Measurements from ENCODE around the gene HIGD2A.

HIGD2A gene

GRCh38 chr5:176382721-176383120 is 5.8 kb upstream of the HIGD2A start:
- Histone ChIP-seq H3K27me3 (no peaks in the 10 kb centered on the region), H3K27ac (peak overlapping the region; percentile 79 to 89), H3K4me1 (peaks cover 0 to 34% (median 26%) of the 10 kb centered on the region in 4 donors), H3K9me3 (no peaks in the 10 kb centered on the region), H3K4me3 (no peak overlapping the region), H3K36me3 (peaks cover 0 to 35% (median 30%) of the 10 kb centered on the region in 3 donors)
- no peak for DNase-seq
- intact Hi-C loops (cut with DNase I; ENCODE audit: low total_unique reads): no loop called here
- TF ChIP-seq CTCF (IDR thresholded peaks at IDR 0.05): no peak

GRCh38 chr5:176383248-176383905 is 5.2 kb upstream of the HIGD2A start:
- intact Hi-C loops (cut with DNase I; ENCODE audit: low total_unique reads): no loop called here
- Histone ChIP-seq H3K9me3 (no peaks in the 10 kb centered on the region), H3K4me3 (no peak overlapping the region), H3K36me3 (peaks cover 0 to 35% (median 30%) of the 10 kb centered on the region in 3 donors), H3K4me1 (peaks cover 0 to 39% (median 31%) of the 10 kb centered on the region in 4 donors), H3K27me3 (no peaks in the 10 kb centered on the region), H3K27ac (peak overlapping the region in 1 of 2 donors; percentile 89)
- TF ChIP-seq CTCF (IDR thresholded peaks at IDR 0.05): no peak
- DNase-seq: no peak

- no peak for DNase-seq
- Histone ChIP-seq H3K27ac (no peak overlapping the region), H3K4me3 (no peak overlapping the region), H3K9me3 (no peaks in the 10 kb centered on the region), H3K27me3 (no peaks in the 10 kb centered on the region), H3K4me1 (peaks cover 0 to 39% (median 31%) of the 10 kb centered on the region in 4 donors), H3K36me3 (peaks cover 0 to 35% (median 30%) of the 10 kb centered on the region in 3 donors)
- intact Hi-C loops (cut with DNase I; ENCODE audit: low total_unique reads): no loop called here
- no peak for TF ChIP-seq CTCF (IDR thresholded peaks at IDR 0.05)
These were observed 4.6 kb upstream of the HIGD2A start for GRCh38 chr5:176383961-176384360.

GRCh38 chr5:176384366-176384930 is 4.1 kb upstream of the HIGD2A start:
- Histone ChIP-seq H3K27ac (no peak overlapping the region), H3K36me3 (peaks cover 0 to 35% (median 30%) of the 10 kb centered on the region in 3 donors), H3K4me3 (no peak overlapping the region), H3K4me1 (peaks cover 0 to 39% (median 32%) of the 10 kb centered on the region in 4 donors), H3K27me3 (no peaks in the 10 kb centered on the region), H3K9me3 (no peaks in the 10 kb centered on the region)
- intact Hi-C loops (cut with DNase I; ENCODE audit: low total_unique reads): no loop called here
- no peak for TF ChIP-seq CTCF (IDR thresholded peaks at IDR 0.05)
- DNase-seq: no peak

- intact Hi-C loops (cut with DNase I; ENCODE audit: low total_unique reads): no loop called here
- Histone ChIP-seq H3K27me3 (no peaks in the 10 kb centered on the region), H3K4me1 (peaks cover 0 to 44% (median 36%) of the 10 kb centered on the region in 4 donors), H3K9me3 (no peaks in the 10 kb centered on the region), H3K36me3 (peaks cover 0 to 35% (median 30%) of the 10 kb centered on the region in 3 donors), H3K4me3 (no peak overlapping the region), H3K27ac (no peak overlapping the region)
- no peak for TF ChIP-seq CTCF (IDR thresholded peaks at IDR 0.05)
- DNase-seq: no peak
These were observed 3.6 kb upstream of the HIGD2A start for GRCh38 chr5:176384991-176385390.
